T-helper 17 cell (primary cell): ENCODE results near the gene TEX101. TPM values are rescaled to one million over a fixed set of nuclear protein-coding genes. Genes with fewer than 3 reads are reported as not detected.
"Not testable (repeated sequence)": the region's sequence is repeated elsewhere in the genome, so short reads cannot be mapped to it uniquely, and the experiment has no call there.

Experiments
- ATAC-seq: fragments of 150-1000 bp; cut with Tn5 transposase; 2 replicates; pipeline ENCODE4 v1.10.0; 2021; ENCODE audit warnings: mild to moderate bottlenecking, moderate library complexity
- DNase-seq, 3 donors: peaks; one replicate each; pipeline versions ENCODE4 v3.0.0 to v3.0.0-alpha.2; 2020 to 2021
- H3K9me3 ChIP-seq: one replicate; pipeline ENCODE4 v1.7.0; 2013; ENCODE audit warnings: low read length, mild to moderate bottlenecking; ENCODE audit not compliant: control insufficient read depth, poor library complexity, severe bottlenecking
- H3K27ac Mint-ChIP-seq: one replicate; pipeline ENCODE4 v1.8.0; 2022; ENCODE audit warnings: mild to moderate bottlenecking, moderate library complexity, mixed read lengths
- H3K27me3 Mint-ChIP-seq: one replicate; pipeline ENCODE4 v1.8.0; 2022; ENCODE audit warnings: mixed read lengths
- H3K36me3 Mint-ChIP-seq: one replicate; pipeline ENCODE4 v1.8.0; 2022; ENCODE audit warnings: low read depth, mixed read lengths
- H3K4me1 Mint-ChIP-seq: one replicate; pipeline ENCODE4 v1.8.0; 2022; ENCODE audit warnings: mild to moderate bottlenecking, mixed read lengths
- H3K4me3 Mint-ChIP-seq: one replicate; pipeline ENCODE4 v1.8.0; 2022; ENCODE audit warnings: mild to moderate bottlenecking, moderate library complexity, mixed read lengths
- total RNA-seq, 4 donors: library from RNA in 2 of 4; stranded (reverse) in 2 of 4; gene quantifications; one replicate each; pipeline ENCODE4 v1.2.3 and lab custom pipeline; 2022 to 2026

The TEX101 gene
- total RNA-seq: not detected
- total RNA-seq (lab: John Stamatoyannopoulos, UW): 0 reads per million in 2 donors

- ATAC-seq (no peak), DNase-seq (no peak)
- no peaks in the 10 kb centered on the region for H3K36me3 Mint-ChIP-seq
- peaks cover 13% of the 10 kb centered on the region for H3K27me3 Mint-ChIP-seq
- no peak within 1 kb of the TSS for H3K27ac Mint-ChIP-seq
- no peaks in the 10 kb centered on the region for H3K4me1 Mint-ChIP-seq
- no peak within 1 kb of the TSS for H3K4me3 Mint-ChIP-seq
- no peaks in the 10 kb centered on the region for H3K9me3 ChIP-seq
These were observed at the start of gene TEX101 for GRCh38 chr19:43414554-43414953. TEX101 (plus strand) TSS chr19:43414890; CDS start chr19:43415920, 1,030 bp downstream.

GRCh38 chr19:43365677-43366076, 49.0 kb upstream of the TEX101 start:
- H3K27ac Mint-ChIP-seq, H3K36me3 Mint-ChIP-seq, H3K9me3 ChIP-seq, ATAC-seq, DNase-seq, H3K4me1 Mint-ChIP-seq, H3K4me3 Mint-ChIP-seq: not testable (repeated sequence)
- H3K27me3 Mint-ChIP-seq: peaks cover 23% of the 10 kb centered on the region

- H3K4me1 Mint-ChIP-seq: peaks cover 2% of the 10 kb centered on the region
- H3K27me3 Mint-ChIP-seq: peaks cover 32% of the 10 kb centered on the region
- H3K9me3 ChIP-seq: no peaks in the 10 kb centered on the region
- DNase-seq (no peak), ATAC-seq (no peak)
- H3K27ac Mint-ChIP-seq: no peak overlapping the region
- H3K36me3 Mint-ChIP-seq: peaks cover 3% of the 10 kb centered on the region
- H3K4me3 Mint-ChIP-seq: no peak overlapping the region
These were observed 46.9 kb upstream of the TEX101 start for GRCh38 chr19:43367822-43368221.

- DNase-seq, H3K4me1 Mint-ChIP-seq, ATAC-seq, H3K9me3 ChIP-seq, H3K36me3 Mint-ChIP-seq, H3K4me3 Mint-ChIP-seq, H3K27ac Mint-ChIP-seq: not testable (repeated sequence)
- H3K27me3 Mint-ChIP-seq: peaks cover 22% of the 10 kb centered on the region
These were observed 45.8 kb upstream of the TEX101 start for GRCh38 chr19:43368897-43369296.

- ATAC-seq (no peak), DNase-seq (no peak)
- H3K4me3 Mint-ChIP-seq: no peak overlapping the region
- H3K27ac Mint-ChIP-seq: no peak overlapping the region
- H3K9me3 ChIP-seq: no peaks in the 10 kb centered on the region
- H3K27me3 Mint-ChIP-seq: peaks cover 18% of the 10 kb centered on the region
- peaks cover 3% of the 10 kb centered on the region for H3K36me3 Mint-ChIP-seq
- peaks cover 2% of the 10 kb centered on the region for H3K4me1 Mint-ChIP-seq
These were observed 42.8 kb upstream of the TEX101 start for GRCh38 chr19:43371909-43372308.

- ATAC-seq: no peak
- Mint-ChIP-seq H3K27me3 (peaks cover 18% of the 10 kb centered on the region), H3K4me3 (no peak overlapping the region)
These were observed 42.2 kb upstream of the TEX101 start for GRCh38 chr19:43372462-43372861.

GRCh38 chr19:43377624-43378023, 37.1 kb upstream of the TEX101 start:
- peaks cover 17% of the 10 kb centered on the region for H3K27me3 Mint-ChIP-seq
- H3K4me3 Mint-ChIP-seq, H3K36me3 Mint-ChIP-seq, H3K27ac Mint-ChIP-seq, H3K9me3 ChIP-seq, DNase-seq, H3K4me1 Mint-ChIP-seq, ATAC-seq: not testable (repeated sequence)

More at GRCh38 chr19:43372462-43372861, 42.2 kb upstream of the TEX101 start:
- DNase-seq: no peak
- H3K36me3 Mint-ChIP-seq: peaks cover 3% of the 10 kb centered on the region
- no peaks in the 10 kb centered on the region for H3K9me3 ChIP-seq
- H3K27ac Mint-ChIP-seq: no peak overlapping the region
- peaks cover 2% of the 10 kb centered on the region for H3K4me1 Mint-ChIP-seq

GRCh38 chr19:43380008-43380407, 34.7 kb upstream of the TEX101 start:
- peaks cover 4% of the 10 kb centered on the region for H3K4me1 Mint-ChIP-seq
- no peaks in the 10 kb centered on the region for H3K9me3 ChIP-seq
- ATAC-seq (no peak), DNase-seq (no peak)
- H3K36me3 Mint-ChIP-seq: no peaks in the 10 kb centered on the region
- H3K27me3 Mint-ChIP-seq: peaks cover 21% of the 10 kb centered on the region
- no peak overlapping the region for H3K4me3 Mint-ChIP-seq
- H3K27ac Mint-ChIP-seq: no peak overlapping the region

GRCh38 chr19:43380771-43381386, 33.8 kb upstream of the TEX101 start:
- ATAC-seq (no peak), DNase-seq (no peak)
- Mint-ChIP-seq H3K4me3 (no peak overlapping the region), H3K27ac (no peak overlapping the region), H3K4me1 (peaks cover 4% of the 10 kb centered on the region), H3K27me3 (peaks cover 21% of the 10 kb centered on the region), H3K36me3 (no peaks in the 10 kb centered on the region)
- H3K9me3 ChIP-seq: no peaks in the 10 kb centered on the region

- ATAC-seq, H3K36me3 Mint-ChIP-seq, DNase-seq, H3K27ac Mint-ChIP-seq, H3K4me1 Mint-ChIP-seq, H3K9me3 ChIP-seq, H3K4me3 Mint-ChIP-seq: not testable (repeated sequence)
- peaks cover 24% of the 10 kb centered on the region for H3K27me3 Mint-ChIP-seq
These were observed 32.0 kb upstream of the TEX101 start for GRCh38 chr19:43382586-43383216.

GRCh38 chr19:43383254-43383653, 31.4 kb upstream of the TEX101 start:
- H3K36me3 Mint-ChIP-seq, H3K9me3 ChIP-seq, H3K4me3 Mint-ChIP-seq, ATAC-seq, DNase-seq, H3K27ac Mint-ChIP-seq, H3K4me1 Mint-ChIP-seq: not testable (repeated sequence)
- H3K27me3 Mint-ChIP-seq: peaks cover 27% of the 10 kb centered on the region

GRCh38 chr19:43383759-43384158, 30.9 kb upstream of the TEX101 start:
- not testable (repeated sequence) for ATAC-seq, H3K27ac Mint-ChIP-seq, H3K4me3 Mint-ChIP-seq, H3K9me3 ChIP-seq, DNase-seq, H3K36me3 Mint-ChIP-seq, H3K4me1 Mint-ChIP-seq
- peaks cover 26% of the 10 kb centered on the region for H3K27me3 Mint-ChIP-seq

- H3K4me1 Mint-ChIP-seq, DNase-seq, ATAC-seq, H3K27ac Mint-ChIP-seq, H3K4me3 Mint-ChIP-seq, H3K36me3 Mint-ChIP-seq, H3K9me3 ChIP-seq: not testable (repeated sequence)
- peaks cover 43% of the 10 kb centered on the region for H3K27me3 Mint-ChIP-seq
These were observed 23.7 kb upstream of the TEX101 start for GRCh38 chr19:43390903-43391551.
